HCT116 (cell line): ENCODE data around the gene CADPS2. TPM values are rescaled to one million over a fixed set of nuclear protein-coding genes. Genes with fewer than 3 reads are reported as not detected.

Source experiments
- ATAC-seq: fragments of 200-7000 bp; cut with Tn5 transposase; 2 replicates; pipeline ENCODE4 v1.9.1; 2020; ENCODE audit warnings: mild to moderate bottlenecking, moderate library complexity
- BruUV-seq: library from RNA; stranded (reverse); fragments of 400-500 nt; replicated peaks from 2 replicates; lab custom pipeline; 2021; lab: Mats Ljungman, UMichigan
- CTCF ChIA-PET: fragments of 300-600 bp; sonication (Branson Sonifier 250); formaldehyde crosslinking; loops from one replicate; lab custom pipeline; 2021; ENCODE audit warnings: antibody characterized with exemption; lab: Charles Lee
- POLR2A ChIA-PET: fragments of 300-600, 350-600 bp; sonication (Branson Sonifier 250); formaldehyde crosslinking; loops from one replicate; lab custom pipeline; 2021; ENCODE audit warnings: antibody characterized with exemption; lab: Charles Lee
- RAD21 ChIA-PET, 2 experiments: fragments of 300-600 bp; sonication (Branson Sonifier 250); formaldehyde crosslinking; loops; one replicate each; lab custom pipeline; 2023; ENCODE audit warnings: low total read pairs in 2 of 2; ENCODE audit not compliant: uncharacterized antibody in 2 of 2, unreplicated experiment in 2 of 2, low non-redundant PET in 1 of 2; lab: Charles Lee
- DNase-seq: peaks from one replicate; pipeline ENCODE4 v3.0.0-alpha.2; 2010; ENCODE audit warnings: low read depth, low spot score
- H2AFZ ChIP-seq: fragments of 200-600 bp; shearing (Covaris generic), sonication (generic); 2 replicates; pipeline ENCODE4 v1.6.1; 2017; ENCODE audit warnings: low read depth, mixed run types, mixed read lengths, antibody characterized with exemption, low read length; ENCODE audit not compliant: poor library complexity, severe bottlenecking
- H3K27ac ChIP-seq: 2 replicates; pipeline ENCODE4 v1.5.1; 2012; ENCODE audit warnings: low read depth, low read length
- H3K27me3 ChIP-seq: fragments of 200-600 bp; sonication (generic); 2 replicates; pipeline ENCODE4 v1.6.1; 2016; ENCODE audit warnings: mixed run types, low read length, mixed read lengths; ENCODE audit not compliant: insufficient read depth
- H3K36me3 ChIP-seq, 2 experiments: fragments of 200-500 bp in 1 of 2; fragments of 200-600 bp in 1 of 2; sonication (Bioruptor generic) in 1 of 2; sonication (generic) in 1 of 2; 2 replicates each; pipeline versions ENCODE4 v1.5.1 to v1.6.1; 2014 to 2016; ENCODE audit warnings: low read length in 2 of 2, inconsistent platforms in 1 of 2, mixed read lengths in 1 of 2, mixed run types in 1 of 2; ENCODE audit not compliant: insufficient read depth in 2 of 2, control insufficient read depth in 1 of 2
- H3K4me1 ChIP-seq, 2 experiments: fragments of 200-600 bp in 1 of 2; sonication (generic) in 1 of 2; 2 replicates each; pipeline versions ENCODE4 v1.5.1 to v1.6.1; 2012 to 2017; ENCODE audit warnings: low read length in 2 of 2, inconsistent platforms in 1 of 2, mild to moderate bottlenecking in 1 of 2, mixed read lengths in 1 of 2, mixed run types in 1 of 2, moderate library complexity in 1 of 2; ENCODE audit not compliant: insufficient read depth in 2 of 2, control insufficient read depth in 1 of 2
- H3K4me2 ChIP-seq: fragments of 200-600 bp; sonication (generic); 2 replicates; pipeline ENCODE4 v1.6.1; 2017; ENCODE audit warnings: mixed run types, low read length, mixed read lengths
- H3K4me3 ChIP-seq, 2 experiments: fragments of 200-600 bp in 1 of 2; sonication (generic) in 1 of 2; replicated peaks in 1 of 2; 2 replicates each; pipeline ENCODE4 v1.5.1; 2011 to 2016; ENCODE audit warnings: low read length in 2 of 2, control low read depth in 1 of 2, low read depth in 1 of 2, mild to moderate bottlenecking in 1 of 2, mixed read lengths in 1 of 2, mixed run types in 1 of 2
- H3K79me2 ChIP-seq: fragments of 200-600 bp; sonication (generic); 2 replicates; pipeline ENCODE4 v1.6.1; 2017; ENCODE audit warnings: mild to moderate bottlenecking, mixed run types, low read length, moderate library complexity, mixed read lengths; ENCODE audit not compliant: insufficient read depth
- H3K9ac ChIP-seq: fragments of 200-600 bp; sonication (generic); 2 replicates; pipeline ENCODE4 v1.6.1; 2016; ENCODE audit warnings: low read length, mixed read lengths
- H3K9me2 ChIP-seq: fragments of 200-600 bp; sonication (generic), shearing (Covaris generic); 2 replicates; pipeline ENCODE4 v1.6.1; 2017; ENCODE audit warnings: mixed run types, mild to moderate bottlenecking, moderate library complexity; ENCODE audit not compliant: insufficient read depth
- H3K9me3 ChIP-seq, 2 experiments: fragments of 200-500 bp in 1 of 2; fragments of 200-600 bp in 1 of 2; sonication (Bioruptor generic) in 1 of 2; sonication (generic) in 1 of 2; 2 replicates each; pipeline ENCODE4 v1.6.1; 2014 to 2017; ENCODE audit warnings: low read length in 2 of 2, mixed read lengths in 2 of 2, inconsistent platforms in 1 of 2, low read depth in 1 of 2, mild to moderate bottlenecking in 1 of 2, mixed run types in 1 of 2, moderate library complexity in 1 of 2; ENCODE audit not compliant: control insufficient read depth in 1 of 2, insufficient read depth in 1 of 2
- H4K20me1 ChIP-seq: fragments of 200-600 bp; sonication (generic), shearing (Covaris generic); 2 replicates; pipeline ENCODE4 v1.6.1; 2017; ENCODE audit warnings: mixed run types, mild to moderate bottlenecking, moderate library complexity; ENCODE audit not compliant: insufficient read depth
- ELF1 ChIP-seq: IDR thresholded peaks from 2 replicates; pipeline ENCODE4 v1.6.1; 2012; ENCODE audit warnings: low read depth, borderline replicate concordance
- EZH2 ChIP-seq: fragments of 200-600 bp; sonication (generic); IDR thresholded peaks from 2 replicates; pipeline ENCODE4 v1.6.1; 2017; ENCODE audit warnings: antibody characterized with exemption, mixed run types
- EZH2phosphoT487 ChIP-seq: fragments of 200-600 bp; IDR thresholded peaks from 2 replicates; pipeline ENCODE4 v1.6.1; 2018; ENCODE audit warnings: antibody characterized with exemption, borderline replicate concordance
- JUND ChIP-seq: IDR thresholded peaks from 2 replicates; pipeline ENCODE4 v1.6.1; 2012
- RAD21 ChIP-seq: IDR thresholded peaks from 2 replicates; pipeline ENCODE4 v1.6.1; 2012; ENCODE audit warnings: low read depth, mild to moderate bottlenecking
- SIN3A ChIP-seq: IDR thresholded peaks from 2 replicates; pipeline ENCODE4 v1.6.1; 2012; ENCODE audit warnings: low read depth
- SP1 ChIP-seq: IDR thresholded peaks from 2 replicates; pipeline ENCODE4 v1.6.1; 2012; ENCODE audit warnings: low read depth
- YY1 ChIP-seq: IDR thresholded peaks from 2 replicates; pipeline ENCODE4 v1.6.1; 2011; ENCODE audit warnings: low read length, low read depth, moderate library complexity, mild to moderate bottlenecking; ENCODE audit not compliant: insufficient replicate concordance; ENCODE audit errors: extremely low read depth
- intact Hi-C: fragments of 100-400 bp; cut with micrococcal nuclease; formaldehyde crosslinking; loops from 2 replicates; pipeline ENCODE4 v1.10.0; 2022
- total RNA-seq: library from RNA; stranded (reverse); gene quantifications from one replicate; pipeline ENCODE4 v1.2.1, GENCODE V29; 2021; ENCODE audit not compliant: unreplicated experiment
- TF ChIP-seq, protein P1 (sequence below), 3 experiments: fragments of 200-600 bp in 1 of 3; sonication (generic) in 1 of 3; IDR thresholded peaks in 2 of 3; conservative IDR thresholded peaks in 1 of 3; 2 replicates each; pipeline ENCODE4 v1.5.1; 2012 to 2017; ENCODE audit warnings: low read depth in 2 of 3, low read length in 2 of 3, antibody characterized with exemption in 1 of 3, borderline replicate concordance in 1 of 3, control low read depth in 1 of 3, mild to moderate bottlenecking in 1 of 3, mixed read lengths in 1 of 3, mixed run types in 1 of 3, moderate library complexity in 1 of 3; ENCODE audit not compliant: insufficient read depth in 1 of 3

Gene CADPS2
- total RNA-seq, 1 experiment from 2014 or later = 7.5 TPM

DNA sequence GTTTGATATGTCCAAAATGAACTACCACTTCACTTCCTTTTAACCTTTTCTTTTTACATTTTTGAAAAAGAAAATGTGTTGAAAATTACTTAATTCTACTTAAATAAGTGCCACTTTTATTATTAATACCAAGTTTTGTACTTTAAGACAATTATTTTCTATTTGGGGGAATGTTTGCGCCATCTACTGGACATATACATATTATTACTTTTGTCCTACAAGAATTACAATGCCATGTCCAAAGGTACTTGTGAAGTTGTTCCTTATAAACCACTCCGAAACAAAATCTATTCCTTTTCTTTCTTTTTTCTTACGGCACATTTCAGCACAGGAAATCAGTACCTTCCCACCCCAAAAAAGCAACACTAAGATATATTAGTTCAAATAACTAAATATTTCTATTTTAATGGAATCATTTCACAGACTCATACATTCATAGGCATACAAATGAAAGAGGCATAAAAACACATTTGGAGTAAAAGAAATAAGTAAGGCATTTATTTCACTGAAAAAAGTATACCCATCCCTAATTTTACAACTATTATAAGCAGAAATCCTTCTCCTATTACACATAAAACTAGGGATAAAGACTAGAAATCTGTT lies 357.3 kb downstream of the CADPS2 start:
- Histone ChIP-seq H3K79me2 (no peaks in the 10 kb centered on the region), H3K4me1 (no peaks in the 10 kb centered on the region), H3K9me3 (no peaks in the 10 kb centered on the region), H3K27ac (no peak overlapping the region), H3K27me3 (no peaks in the 10 kb centered on the region), H2AFZ (no peak overlapping the region), H3K36me3 (no peaks in the 10 kb centered on the region), H3K4me3 (no peak overlapping the region), H3K9ac (no peak overlapping the region), H3K4me2 (no peak overlapping the region), H4K20me1 (no peaks in the 10 kb centered on the region), H3K9me2 (no peaks in the 10 kb centered on the region)
- POLR2A ChIA-PET = no interaction called here
- BruUV-seq = no TSS peak
- intact Hi-C loops = loop anchor here (1.0 kb wide), 3 partner anchors 310 to 515 kb away; no protein-coding TSS in a partner anchor
- peak; percentile 39 for DNase-seq
- RAD21 ChIA-PET = no interaction called here
- CTCF ChIA-PET = interaction anchor here (1.1 to 2.9 kb wide), 3 partner anchors 9 to 309 kb away, joined by 3 to 23 read pairs (median 11); no protein-coding TSS in a partner anchor
- no peak for ATAC-seq
- TF ChIP-seq, protein P1, sequence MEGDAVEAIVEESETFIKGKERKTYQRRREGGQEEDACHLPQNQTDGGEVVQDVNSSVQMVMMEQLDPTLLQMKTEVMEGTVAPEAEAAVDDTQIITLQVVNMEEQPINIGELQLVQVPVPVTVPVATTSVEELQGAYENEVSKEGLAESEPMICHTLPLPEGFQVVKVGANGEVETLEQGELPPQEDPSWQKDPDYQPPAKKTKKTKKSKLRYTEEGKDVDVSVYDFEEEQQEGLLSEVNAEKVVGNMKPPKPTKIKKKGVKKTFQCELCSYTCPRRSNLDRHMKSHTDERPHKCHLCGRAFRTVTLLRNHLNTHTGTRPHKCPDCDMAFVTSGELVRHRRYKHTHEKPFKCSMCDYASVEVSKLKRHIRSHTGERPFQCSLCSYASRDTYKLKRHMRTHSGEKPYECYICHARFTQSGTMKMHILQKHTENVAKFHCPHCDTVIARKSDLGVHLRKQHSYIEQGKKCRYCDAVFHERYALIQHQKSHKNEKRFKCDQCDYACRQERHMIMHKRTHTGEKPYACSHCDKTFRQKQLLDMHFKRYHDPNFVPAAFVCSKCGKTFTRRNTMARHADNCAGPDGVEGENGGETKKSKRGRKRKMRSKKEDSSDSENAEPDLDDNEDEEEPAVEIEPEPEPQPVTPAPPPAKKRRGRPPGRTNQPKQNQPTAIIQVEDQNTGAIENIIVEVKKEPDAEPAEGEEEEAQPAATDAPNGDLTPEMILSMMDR (IDR thresholded peaks at IDR 0.05 in 2 of 3, conservative IDR thresholded peaks at IDR 0.05 in 1 of 3; ENCODE audit: borderline replicate concordance in 1 of 3, insufficient read depth in 1 of 3, low read depth in 2 of 3, low read length in 2 of 3) = peak; percentile 28 to 64 (median 60); a peak in 5 of 6 replicates
- no peak for TF ChIP-seq SIN3A
- peak; percentile 72 for TF ChIP-seq RAD21

DNA sequence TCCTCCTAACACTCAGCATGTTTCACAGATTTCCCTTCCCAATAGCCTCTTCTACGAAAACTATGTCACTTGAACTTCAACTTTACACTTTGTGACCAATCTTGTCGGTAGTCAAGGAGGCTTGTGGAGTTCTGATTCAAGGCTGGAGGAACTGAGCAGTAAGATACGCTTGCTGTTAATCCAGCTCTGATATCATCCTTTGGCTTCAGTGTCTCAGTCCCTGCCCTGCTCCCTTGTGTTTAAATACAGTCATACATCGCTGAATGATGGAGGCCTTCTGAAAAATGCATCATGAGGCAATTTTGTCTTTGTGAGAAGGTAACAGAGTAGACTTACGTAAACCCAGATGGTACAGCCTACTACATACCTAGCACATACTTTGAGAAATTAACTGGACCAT lies 360.9 kb downstream of the CADPS2 start:
- ChIA-PET RAD21 (interaction anchor here in 1 of 2 experiments (0.7 kb wide), 1 partner anchor 17 kb away, joined by 3 read pairs; no protein-coding TSS in a partner anchor), POLR2A (no interaction called here), CTCF (no interaction called here)
- Histone ChIP-seq H4K20me1 (no peaks in the 10 kb centered on the region), H2AFZ (no peak overlapping the region), H3K9me2 (no peaks in the 10 kb centered on the region), H3K4me3 (no peak overlapping the region), H3K36me3 (no peaks in the 10 kb centered on the region), H3K9ac (no peak overlapping the region), H3K4me2 (no peak overlapping the region), H3K9me3 (no peaks in the 10 kb centered on the region), H3K4me1 (no peaks in the 10 kb centered on the region), H3K79me2 (no peaks in the 10 kb centered on the region), H3K27ac (no peak overlapping the region), H3K27me3 (no peaks in the 10 kb centered on the region)
- ATAC-seq = no peak
- no TSS peak for BruUV-seq
- no peak for DNase-seq
- intact Hi-C loops = no loop called here
- TF ChIP-seq ELF1 (no peak), EZH2phosphoT487 (no peak), EZH2 (no peak), SP1 (no peak), YY1 (no peak), JUND (no peak)
- TF ChIP-seq, protein P1 (IDR thresholded peaks at IDR 0.05 in 2 of 3, conservative IDR thresholded peaks at IDR 0.05 in 1 of 3; ENCODE audit: borderline replicate concordance in 1 of 3, insufficient read depth in 1 of 3, low read depth in 2 of 3, low read length in 2 of 3) = no peak
